Esophagus squamous epithelium (tissue), 4 donors: ENCODE measurements around the gene HMCN2.

Experiments used
- POLR2A ChIP-seq, 4 donors: fragments of 450-650 bp; IDR thresholded peaks; one replicate each; pipeline ENCODE4 v1.6.1; 2017; ENCODE audit warnings: antibody characterized with exemption in 4 of 4, mild to moderate bottlenecking in 4 of 4, moderate library complexity in 3 of 4
- TF ChIP-seq, protein P1 (sequence below), 6 experiments: fragments of 450-650 bp in 4 of 6; fragments of 200-600 bp in 2 of 6; sonication (generic) in 2 of 6; IDR thresholded peaks; one replicate each; pipeline ENCODE4 v1.5.1; 2016 to 2019; ENCODE audit warnings: antibody characterized with exemption in 6 of 6, mild to moderate bottlenecking in 4 of 6, moderate library complexity in 4 of 6

DNA sequence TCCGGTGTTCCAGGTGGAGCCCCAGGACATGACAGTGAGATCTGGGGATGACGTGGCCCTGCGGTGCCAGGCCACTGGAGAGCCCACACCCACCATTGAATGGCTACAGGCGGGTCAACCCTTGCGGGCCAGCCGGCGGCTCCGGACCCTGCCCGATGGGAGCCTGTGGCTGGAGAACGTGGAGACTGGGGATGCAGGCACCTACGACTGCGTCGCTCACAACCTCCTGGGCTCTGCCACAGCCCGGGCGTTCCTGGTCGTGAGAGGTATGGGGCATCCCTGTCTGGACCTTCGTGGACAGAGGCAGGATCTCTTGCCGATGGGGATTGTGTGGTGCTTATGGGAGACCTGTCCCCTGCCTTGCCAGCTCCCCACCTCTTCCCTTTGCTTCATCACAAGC is 153.2 kb downstream of the HMCN2 start:
- TF ChIP-seq, protein P1, sequence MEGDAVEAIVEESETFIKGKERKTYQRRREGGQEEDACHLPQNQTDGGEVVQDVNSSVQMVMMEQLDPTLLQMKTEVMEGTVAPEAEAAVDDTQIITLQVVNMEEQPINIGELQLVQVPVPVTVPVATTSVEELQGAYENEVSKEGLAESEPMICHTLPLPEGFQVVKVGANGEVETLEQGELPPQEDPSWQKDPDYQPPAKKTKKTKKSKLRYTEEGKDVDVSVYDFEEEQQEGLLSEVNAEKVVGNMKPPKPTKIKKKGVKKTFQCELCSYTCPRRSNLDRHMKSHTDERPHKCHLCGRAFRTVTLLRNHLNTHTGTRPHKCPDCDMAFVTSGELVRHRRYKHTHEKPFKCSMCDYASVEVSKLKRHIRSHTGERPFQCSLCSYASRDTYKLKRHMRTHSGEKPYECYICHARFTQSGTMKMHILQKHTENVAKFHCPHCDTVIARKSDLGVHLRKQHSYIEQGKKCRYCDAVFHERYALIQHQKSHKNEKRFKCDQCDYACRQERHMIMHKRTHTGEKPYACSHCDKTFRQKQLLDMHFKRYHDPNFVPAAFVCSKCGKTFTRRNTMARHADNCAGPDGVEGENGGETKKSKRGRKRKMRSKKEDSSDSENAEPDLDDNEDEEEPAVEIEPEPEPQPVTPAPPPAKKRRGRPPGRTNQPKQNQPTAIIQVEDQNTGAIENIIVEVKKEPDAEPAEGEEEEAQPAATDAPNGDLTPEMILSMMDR (IDR thresholded peaks at IDR 0.05), result no peak
- no peak for TF ChIP-seq POLR2A (IDR thresholded peaks at IDR 0.05)
